SK-N-SH treated with all-trans-retinoic acid at 6 μM for 48 hours (cell line): ENCODE data around the gene BACE1.

Experiments
- ATAC-seq: fragments of 200-7000 bp; cut with Tn5 transposase; 3 replicates; pipeline ENCODE4 v1.9.1; 2020; ENCODE audit warnings: mild to moderate bottlenecking, moderate library complexity
- ARNTL ChIP-seq: fragments of 450-650 bp; formaldehyde crosslinking; IDR thresholded peaks from 2 replicates; pipeline ENCODE4 v1.5.0; 2020; ENCODE audit warnings: low read depth, mild to moderate bottlenecking, moderate library complexity, borderline replicate concordance
- CREB5 ChIP-seq: fragments of 250-450 bp; sonication (Bioruptor Pico); IDR thresholded peaks from 2 replicates; pipeline ENCODE4 v1.5.1; 2020; ENCODE audit warnings: low read depth, mild to moderate bottlenecking, moderate library complexity
- CSRNP3 ChIP-seq: fragments of 250-450 bp; sonication (Bioruptor Pico); IDR thresholded peaks from 2 replicates; pipeline ENCODE4 v1.5.1; 2021; ENCODE audit warnings: mild to moderate bottlenecking, moderate library complexity
- ESRRG ChIP-seq: fragments of 250-450 bp; sonication (Bioruptor Pico); IDR thresholded peaks from 2 replicates; pipeline ENCODE4 v1.6.1; 2021; ENCODE audit warnings: mild to moderate bottlenecking
- GLIS3 ChIP-seq: fragments of 250-450 bp; sonication (Bioruptor Pico); IDR thresholded peaks from 2 replicates; pipeline ENCODE4 v1.5.0; 2020; ENCODE audit warnings: mild to moderate bottlenecking, moderate library complexity
- ISL1 ChIP-seq: fragments of 250-450 bp; sonication (Bioruptor Pico); IDR thresholded peaks from 2 replicates; pipeline ENCODE4 v2.1.2; 2022; ENCODE audit warnings: mild to moderate bottlenecking, moderate library complexity
- PATZ1 ChIP-seq: fragments of 250-450 bp; sonication (Bioruptor Pico); IDR thresholded peaks from 2 replicates; pipeline ENCODE4 v1.8.0; 2020; ENCODE audit warnings: mild to moderate bottlenecking, moderate library complexity, borderline replicate concordance
- POU6F1 ChIP-seq: fragments of 250-450 bp; sonication (Bioruptor Pico); IDR thresholded peaks from 2 replicates; pipeline ENCODE4 v1.8.0; 2021; ENCODE audit warnings: low read depth, mild to moderate bottlenecking, moderate library complexity, borderline replicate concordance
- PPARA ChIP-seq: fragments of 250-450 bp; sonication (Bioruptor Pico); IDR thresholded peaks from 2 replicates; pipeline ENCODE4 v1.5.0; 2020; ENCODE audit warnings: mild to moderate bottlenecking, borderline replicate concordance
- SNAI2 ChIP-seq: fragments of 250-450 bp; sonication (Bioruptor Pico); IDR thresholded peaks from 2 replicates; pipeline ENCODE4 v1.5.0; 2020; ENCODE audit warnings: mild to moderate bottlenecking, moderate library complexity
- TCF4 ChIP-seq: fragments of 250-450 bp; sonication (Bioruptor Pico); IDR thresholded peaks from 2 replicates; pipeline ENCODE4 v1.8.0; 2021; ENCODE audit warnings: mild to moderate bottlenecking, moderate library complexity, borderline replicate concordance
- TOX ChIP-seq: fragments of 250-450 bp; sonication (Bioruptor Pico); IDR thresholded peaks from 2 replicates; pipeline ENCODE4 v1.8.0; 2021; ENCODE audit warnings: mild to moderate bottlenecking, moderate library complexity, borderline replicate concordance
- TSHZ2 ChIP-seq: fragments of 250-450 bp; sonication (Bioruptor Pico); IDR thresholded peaks from 2 replicates; pipeline ENCODE4 v1.5.0; 2020; ENCODE audit warnings: mild to moderate bottlenecking, moderate library complexity
- ZC3H10 ChIP-seq: fragments of 250-450 bp; sonication (Bioruptor Pico); IDR thresholded peaks from 2 replicates; pipeline ENCODE4 v1.5.1; 2021; ENCODE audit warnings: mild to moderate bottlenecking, moderate library complexity

Gene BACE1

GRCh38 chr11:117299351-117300282 lies 16.4 kb downstream of the BACE1 start:
- no peak; the same call in 2 of the 3 replicates for ATAC-seq
- TF ChIP-seq CSRNP3 (CRISPR knock-in tag) (no peak), ESRRG (no peak), PATZ1 (CRISPR knock-in tag) (no peak), GLIS3 (CRISPR knock-in tag) (no peak)

GRCh38 chr11:117298195-117298594 lies 17.9 kb downstream of the BACE1 start:
- ATAC-seq = no peak
- TF ChIP-seq ESRRG (no peak), SNAI2 (CRISPR knock-in tag) (no peak), POU6F1 (CRISPR knock-in tag) (no peak), TSHZ2 (no peak), PPARA (CRISPR knock-in tag) (no peak), CSRNP3 (CRISPR knock-in tag) (no peak), ZC3H10 (no peak), TOX (CRISPR knock-in tag) (no peak), ARNTL (no peak), PATZ1 (CRISPR knock-in tag) (no peak), TCF4 (CRISPR knock-in tag) (no peak)

GRCh38 chr11:117296881-117297280 lies 19.2 kb downstream of the BACE1 start:
- no peak for ATAC-seq
- TF ChIP-seq SNAI2 (CRISPR knock-in tag) (no peak), CREB5 (CRISPR knock-in tag) (no peak), ZC3H10 (no peak), ISL1 (no peak)
